AG04449 (cell line): ENCODE measurements around the gene LARP6.

Source experiments
- CTCF ChIA-PET: fragments of 350-600 bp; formaldehyde crosslinking; extraction: SDS; loops from one replicate; lab custom pipeline; 2021; ENCODE audit warnings: antibody characterized with exemption; lab: Yijun Ruan, JAX
- POLR2A ChIA-PET: fragments of 400-600, 350-600 bp; formaldehyde crosslinking; extraction: SDS; loops from one replicate; lab custom pipeline; 2020; ENCODE audit warnings: antibody characterized with exemption, inconsistent platforms; lab: Yijun Ruan, JAX
- DNase-seq: peaks from one replicate; pipeline ENCODE4 v3.0.0-alpha.2; 2010; ENCODE audit warnings: low read depth, low spot score
- H3K4me3 ChIP-seq: 2 replicates; pipeline ENCODE4 v1.5.1; 2011; ENCODE audit warnings: low read depth, mild to moderate bottlenecking, control low read depth, low read length
- TF ChIP-seq, protein P1 (sequence below): IDR thresholded peaks from one replicate; pipeline ENCODE4 v1.5.1; 2011; ENCODE audit warnings: mild to moderate bottlenecking, moderate library complexity, low read length, control low read depth, inconsistent platforms; ENCODE audit not compliant: insufficient read depth; ENCODE audit errors: missing control alignments

Gene LARP6

DNA sequence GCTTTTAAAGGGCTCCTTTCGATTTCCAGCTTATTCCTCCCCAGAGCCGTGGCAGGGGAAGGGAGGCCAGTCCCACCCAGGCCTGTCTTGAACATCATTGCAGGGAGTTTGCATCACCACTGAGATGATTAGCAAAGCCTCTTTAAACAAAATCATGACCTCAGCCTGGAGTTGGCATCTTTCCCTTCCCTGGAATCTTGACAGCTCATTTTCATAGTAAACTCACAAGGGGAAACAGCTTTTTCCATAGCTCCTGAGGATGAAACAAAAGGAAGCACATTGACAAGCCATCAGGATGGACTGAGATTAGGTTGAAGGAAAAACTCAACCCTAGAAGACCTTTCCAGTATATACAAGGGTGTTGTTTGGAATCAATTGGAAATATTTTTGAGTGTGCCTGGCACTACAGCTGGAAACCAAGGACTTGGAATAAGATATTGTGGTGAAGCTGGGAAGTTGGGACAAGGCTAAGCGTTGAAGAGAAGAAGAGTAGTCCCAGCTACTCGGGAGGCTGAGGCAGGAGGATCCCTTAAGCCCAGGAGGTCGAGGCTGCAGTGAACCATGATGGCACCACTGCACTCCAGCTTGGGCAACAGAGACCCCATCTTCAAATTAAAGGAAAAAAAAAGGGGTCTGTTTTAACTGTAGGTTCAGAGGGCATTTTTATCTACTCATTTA, 3.1 kb upstream of the LARP6 start:
- CTCF ChIA-PET = interaction anchor here (0.5 to 2.8 kb wide), 7 partner anchors 12 to 45 kb away, joined by 3 to 25 read pairs (median 5); no protein-coding TSS in a partner anchor
- POLR2A ChIA-PET = interaction anchor here (0.6 to 1.9 kb wide), 9 partner anchors 18 to 143 kb away, joined by 3 to 7 read pairs (median 4); no protein-coding TSS in a partner anchor
- DNase-seq = peak; percentile 98
- TF ChIP-seq, protein P1, sequence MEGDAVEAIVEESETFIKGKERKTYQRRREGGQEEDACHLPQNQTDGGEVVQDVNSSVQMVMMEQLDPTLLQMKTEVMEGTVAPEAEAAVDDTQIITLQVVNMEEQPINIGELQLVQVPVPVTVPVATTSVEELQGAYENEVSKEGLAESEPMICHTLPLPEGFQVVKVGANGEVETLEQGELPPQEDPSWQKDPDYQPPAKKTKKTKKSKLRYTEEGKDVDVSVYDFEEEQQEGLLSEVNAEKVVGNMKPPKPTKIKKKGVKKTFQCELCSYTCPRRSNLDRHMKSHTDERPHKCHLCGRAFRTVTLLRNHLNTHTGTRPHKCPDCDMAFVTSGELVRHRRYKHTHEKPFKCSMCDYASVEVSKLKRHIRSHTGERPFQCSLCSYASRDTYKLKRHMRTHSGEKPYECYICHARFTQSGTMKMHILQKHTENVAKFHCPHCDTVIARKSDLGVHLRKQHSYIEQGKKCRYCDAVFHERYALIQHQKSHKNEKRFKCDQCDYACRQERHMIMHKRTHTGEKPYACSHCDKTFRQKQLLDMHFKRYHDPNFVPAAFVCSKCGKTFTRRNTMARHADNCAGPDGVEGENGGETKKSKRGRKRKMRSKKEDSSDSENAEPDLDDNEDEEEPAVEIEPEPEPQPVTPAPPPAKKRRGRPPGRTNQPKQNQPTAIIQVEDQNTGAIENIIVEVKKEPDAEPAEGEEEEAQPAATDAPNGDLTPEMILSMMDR = no peak
- peak overlapping the region; percentile 40 for H3K4me3 ChIP-seq

DNA sequence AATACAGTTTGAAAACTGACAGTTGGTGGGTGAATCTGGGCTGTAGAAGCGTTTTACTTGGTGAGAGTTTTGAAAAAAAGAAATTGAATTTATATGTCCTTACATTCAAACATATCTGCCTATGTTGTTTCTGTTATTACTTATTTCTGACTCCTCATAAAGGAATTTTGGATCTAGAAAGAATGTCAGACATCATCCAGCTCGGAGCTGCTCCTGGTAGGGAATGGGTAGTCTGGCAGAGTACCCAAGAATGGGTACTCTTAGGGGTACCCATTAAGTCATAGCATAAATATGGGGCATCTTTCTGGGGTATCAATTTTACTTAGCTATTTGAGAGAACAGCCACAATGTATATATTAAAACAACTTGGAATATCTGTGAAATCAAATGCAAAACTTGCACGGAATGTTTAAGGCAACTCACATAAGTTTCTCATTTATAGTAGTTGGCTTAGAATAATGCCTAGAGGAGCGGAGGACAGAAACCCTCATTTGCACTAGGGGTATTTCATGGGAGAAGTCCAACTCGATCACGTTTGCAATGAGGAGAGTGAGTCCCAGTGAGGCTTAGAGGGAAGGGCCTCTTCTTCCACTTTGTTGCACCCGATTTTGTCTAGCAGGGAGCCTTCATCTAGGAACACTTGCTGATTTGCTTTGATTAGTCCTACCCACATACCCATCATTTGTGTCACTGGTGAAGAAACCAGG, 2.4 kb upstream of the LARP6 start:
- DNase-seq = no peak
- H3K4me3 ChIP-seq = peak overlapping the region; percentile 40
- ChIA-PET CTCF (interaction anchor here (0.5 to 2.8 kb wide), 8 partner anchors 13 to 44 kb away, joined by 3 to 25 read pairs (median 4); partner anchors contain the start of genes LRRC49 and THAP10), POLR2A (interaction anchor here (0.6 to 1.9 kb wide), 8 partner anchors 18 to 143 kb away, joined by 3 to 7 read pairs (median 4); no protein-coding TSS in a partner anchor)
- TF ChIP-seq, protein P1 = no peak

DNA sequence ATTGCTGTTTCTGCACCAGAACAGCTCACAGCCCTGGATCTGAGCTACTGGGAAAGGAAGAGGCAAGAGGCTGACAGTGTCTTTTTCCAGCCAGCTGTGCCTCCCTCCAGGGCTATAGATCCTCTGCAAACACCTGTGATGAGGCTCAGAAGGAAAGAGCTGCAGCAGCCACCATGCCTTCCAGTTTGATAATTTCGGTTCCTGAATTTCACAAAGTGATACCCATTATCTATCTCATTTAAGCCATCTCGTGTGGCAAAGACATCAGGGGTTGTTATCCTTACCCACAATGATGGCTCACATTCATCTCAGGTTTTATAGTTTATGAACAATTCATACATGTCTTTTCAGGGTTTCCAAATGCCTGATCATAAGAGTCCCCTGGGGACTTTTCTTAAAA, 1.8 kb upstream of the LARP6 start:
- DNase-seq = no peak
- H3K4me3 ChIP-seq = no peak overlapping the region
- ChIA-PET POLR2A (interaction anchor here (0.7 to 1.9 kb wide), 3 partner anchors 19 to 25 kb away, joined by 5 to 7 read pairs (median 5); no protein-coding TSS in a partner anchor), CTCF (interaction anchor here (1.0 to 2.8 kb wide), 5 partner anchors 13 to 44 kb away, joined by 3 to 25 read pairs (median 8); partner anchors contain the start of genes LRRC49 and THAP10)
- TF ChIP-seq, protein P1 = no peak

DNA sequence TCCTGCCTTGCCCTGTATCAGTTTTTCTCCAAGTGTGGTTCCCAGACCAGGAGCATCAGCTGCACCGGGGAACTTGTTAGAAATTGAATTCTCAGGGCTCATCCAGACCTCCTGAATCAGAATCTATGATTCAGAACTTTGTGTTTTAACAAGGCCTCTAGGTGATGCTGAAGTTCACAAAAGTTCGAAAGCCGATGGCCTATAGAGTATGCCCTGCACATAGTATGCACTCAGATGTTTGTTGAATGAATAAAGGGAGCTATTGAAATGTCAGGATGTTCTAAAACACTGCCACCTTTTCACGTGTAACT, 664 bp upstream of the LARP6 start:
- ChIA-PET CTCF (interaction anchor here (0.8 to 3.7 kb wide), 5 partner anchors 9 to 132 kb away, joined by 3 to 17 read pairs (median 7); no protein-coding TSS in a partner anchor), POLR2A (interaction anchor here (0.8 to 1.5 kb wide), 4 partner anchors 9 to 55 kb away, joined by 3 to 5 read pairs (median 3); no protein-coding TSS in a partner anchor)
- TF ChIP-seq, protein P1 = no peak
- no peak for DNase-seq
- peak overlapping the region; percentile 89 for H3K4me3 ChIP-seq

DNA sequence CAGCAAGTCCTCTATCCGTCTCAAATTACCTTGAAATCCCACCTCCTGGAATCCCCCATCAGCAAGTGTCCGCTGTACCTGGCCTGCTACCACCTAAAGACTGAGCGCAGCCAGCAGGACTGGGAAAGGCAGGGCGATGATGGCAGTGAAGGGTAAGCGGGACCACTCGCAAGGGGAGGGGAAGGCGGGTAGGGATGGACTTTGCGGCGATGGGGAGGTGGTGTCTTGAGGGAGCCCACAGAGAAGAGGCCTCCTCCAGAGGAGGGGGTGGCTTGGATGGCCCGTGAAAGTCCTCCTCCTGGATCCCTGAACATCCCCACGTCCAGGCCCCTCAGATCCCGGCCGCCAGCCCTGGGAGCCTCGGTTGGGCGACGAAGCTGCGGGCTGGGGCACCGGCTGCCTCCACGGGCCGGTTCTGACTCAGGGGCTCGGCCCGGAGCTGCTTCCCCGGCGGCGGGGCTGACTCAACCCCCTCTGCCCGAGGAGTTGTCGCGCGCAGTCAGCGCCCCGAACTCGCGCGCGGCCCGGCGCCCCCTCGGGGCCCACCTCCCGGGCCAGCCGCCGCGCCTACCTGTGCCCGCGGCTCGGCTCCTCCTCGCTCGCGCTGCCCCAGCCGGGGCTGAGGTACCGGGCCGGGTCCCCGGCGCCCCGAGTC, 512 bp downstream of the LARP6 start:
- peak overlapping the region; percentile 89 for H3K4me3 ChIP-seq
- DNase-seq = no peak
- CTCF ChIA-PET = interaction anchor here (1.8 to 3.7 kb wide), 5 partner anchors 15 to 131 kb away, joined by 7 to 17 read pairs (median 15); no protein-coding TSS in a partner anchor
- POLR2A ChIA-PET = interaction anchor here (0.8 to 1.7 kb wide), 8 partner anchors 10 to 158 kb away, joined by 3 to 7 read pairs (median 3); no protein-coding TSS in a partner anchor
- TF ChIP-seq, protein P1 = no peak
